Cardiac septum (tissue), 1 donor: ENCODE measurements around the gene CD300A. TPM values are rescaled to one million over a fixed set of nuclear protein-coding genes. Genes with fewer than 3 reads are reported as not detected.
A peak's percentile ranks its signal among the peaks of the same experiment; 100 is the strongest.

ENCODE experiments used
- DNase-seq: peaks from one replicate; pipeline ENCODE4 v3.0.0-alpha.2; 2020; ENCODE audit warnings: low spot score
- intact Hi-C: fragments of 100-400 bp; cut with DNase I; formaldehyde crosslinking; loops from one replicate; pipeline ENCODE4 v1.14.0; 2022
- total RNA-seq: library from RNA; stranded (reverse); fragmentation: NEBNext Ultra II Directional; extraction: Animal tissue kit (Norgen Biotek cat#: 25700); gene quantifications from one replicate; pipeline ENCODE4 v1.2.1, GENCODE V29; 2021
- donor health status: DM: no; HTN: no; CAD: no.

The CD300A gene
- total RNA-seq, 1 donor from 2014 or later: 2.6 TPM

- intact Hi-C loops: loop anchor here (10.0 kb wide), 1 partner anchor 147 kb away; no protein-coding TSS in a partner anchor
- DNase-seq: no peak
These were observed 14.2 kb upstream of the CD300A start for GRCh38 chr17:74452033-74452840.

- DNase-seq: no peak
- intact Hi-C loops: loop anchor here (10.0 kb wide), 1 partner anchor 148 kb away; no protein-coding TSS in a partner anchor
These were observed 13.4 kb upstream of the CD300A start for GRCh38 chr17:74452841-74453661.

GRCh38 chr17:74453665-74454196, 12.7 kb upstream of the CD300A start:
- intact Hi-C loops: loop anchor here (2.0 to 10.0 kb wide), 2 partner anchors 23 to 149 kb away; no protein-coding TSS in a partner anchor
- DNase-seq: no peak

- intact Hi-C loops: loop anchor here (2.0 to 10.0 kb wide), 2 partner anchors 24 to 150 kb away; no protein-coding TSS in a partner anchor
- DNase-seq: peak; percentile 96
These were observed 12.0 kb upstream of the CD300A start for GRCh38 chr17:74454197-74455024.

- intact Hi-C loops: loop anchor here (2.0 to 10.0 kb wide), 2 partner anchors 24 to 150 kb away; no protein-coding TSS in a partner anchor
- no peak for DNase-seq
These were observed 11.3 kb upstream of the CD300A start for GRCh38 chr17:74455025-74455545.

GRCh38 chr17:74455821-74456220, 10.6 kb upstream of the CD300A start:
- no peak for DNase-seq
- intact Hi-C loops: loop anchor here (2.0 to 10.0 kb wide), 2 partner anchors 25 to 151 kb away; no protein-coding TSS in a partner anchor

GRCh38 chr17:74457146-74457819, 9.2 kb upstream of the CD300A start:
- intact Hi-C loops: loop anchor here (1.0 to 10.0 kb wide), 2 partner anchors 78 to 152 kb away; no protein-coding TSS in a partner anchor
- peak; percentile 90 for DNase-seq

- intact Hi-C loops: loop anchor here (1.0 to 10.0 kb wide), 2 partner anchors 78 to 153 kb away; no protein-coding TSS in a partner anchor
- DNase-seq: no peak
These were observed 8.6 kb upstream of the CD300A start for GRCh38 chr17:74457820-74458166.

- intact Hi-C loops: loop anchor here (10.0 kb wide), 1 partner anchor 154 kb away; no protein-coding TSS in a partner anchor
- DNase-seq: no peak
These were observed 7.6 kb upstream of the CD300A start for GRCh38 chr17:74458835-74459234.

- intact Hi-C loops: loop anchor here (10.0 kb wide), 1 partner anchor 155 kb away; no protein-coding TSS in a partner anchor
- no peak for DNase-seq
These were observed 6.8 kb upstream of the CD300A start for GRCh38 chr17:74459622-74460021.

- intact Hi-C loops: no loop called here
- no peak for DNase-seq
These were observed 6.2 kb upstream of the CD300A start for GRCh38 chr17:74460241-74460640.

- intact Hi-C loops: no loop called here
- no peak for DNase-seq
These were observed 5.4 kb upstream of the CD300A start for GRCh38 chr17:74460996-74461395.

- no peak for DNase-seq
- intact Hi-C loops: no loop called here
These were observed 4.8 kb upstream of the CD300A start for GRCh38 chr17:74461611-74462010.

GRCh38 chr17:74464730-74465377, 1.6 kb upstream of the CD300A start:
- no peak for DNase-seq
- intact Hi-C loops: no loop called here

- intact Hi-C loops: loop anchor here (1.0 kb wide), 1 partner anchor 20 kb away; no protein-coding TSS in a partner anchor
- no peak for DNase-seq
These were observed 890 bp upstream of the CD300A start for GRCh38 chr17:74465378-74466110.

- no peak for DNase-seq
These were observed 372 bp downstream of the CD300A start for GRCh38 chr17:74466828-74467184.

More at GRCh38 chr17:74466828-74467184, 372 bp downstream of the CD300A start:
- intact Hi-C loops: loop anchor here (1.0 kb wide), 1 partner anchor 18 kb away; no protein-coding TSS in a partner anchor
